ENCODE data around the gene EIF3CL. TPM values are rescaled to one million over a fixed set of nuclear protein-coding genes. Genes with fewer than 3 reads are reported as not detected.
"Not testable (repeated sequence)": the region's sequence is repeated elsewhere in the genome, so short reads cannot be mapped to it uniquely, and the experiment has no call there.

Gene EIF3CL
- 10 to 100 TPM; 19.8 to 76.1 TPM for total RNA-seq
- long read RNA-seq, partial matches to known transcripts: 73 of 84 reads
- long read RNA-seq, other reads (novel, unspliced or antisense): 7 of 84 reads

GRCh38 chr16:28403220-28404072, at the start of gene EIF3CL:
Gene EIF3CL (minus strand): TSS chr16:28403841. CDS start chr16:28403618, 223 bp downstream.
- peak; percentile 100 for ATAC-seq
- intact Hi-C loops (cut with DNase I, micrococcal nuclease); DNase-seq: not testable (repeated sequence)

- ATAC-seq; intact Hi-C loops (cut with DNase I, micrococcal nuclease); DNase-seq: not testable (repeated sequence)
Observed at GRCh38 chr16:28447081-28447480, 43.4 kb upstream of the EIF3CL start.

GRCh38 chr16:28446388-28446787, 42.7 kb upstream of the EIF3CL start:
- DNase-seq; ATAC-seq; intact Hi-C loops (cut with DNase I, micrococcal nuclease): not testable (repeated sequence)

- ATAC-seq; DNase-seq; intact Hi-C loops (cut with DNase I, micrococcal nuclease): not testable (repeated sequence)
Observed at GRCh38 chr16:28443943-28444342, 40.3 kb upstream of the EIF3CL start.

GRCh38 chr16:28438899-28439298, 35.3 kb upstream of the EIF3CL start:
- DNase-seq; ATAC-seq; intact Hi-C loops (cut with DNase I, micrococcal nuclease): not testable (repeated sequence)

GRCh38 chr16:28435340-28435739, 31.7 kb upstream of the EIF3CL start:
- ATAC-seq; intact Hi-C loops (cut with DNase I, micrococcal nuclease): not testable (repeated sequence)
- peak in 1 of 2 donors; percentile 15 for DNase-seq

- peak; percentile 94 for ATAC-seq
- DNase-seq; intact Hi-C loops (cut with DNase I, micrococcal nuclease): not testable (repeated sequence)
Observed at GRCh38 chr16:28426060-28426680, 22.5 kb upstream of the EIF3CL start.

- intact Hi-C loops (cut with DNase I, micrococcal nuclease); DNase-seq: not testable (repeated sequence)
- peak; percentile 65 for ATAC-seq
Observed at GRCh38 chr16:28421071-28421750, 17.6 kb upstream of the EIF3CL start.

- intact Hi-C loops (cut with DNase I, micrococcal nuclease); DNase-seq; ATAC-seq: not testable (repeated sequence)
Observed at GRCh38 chr16:28417033-28417432, 13.4 kb upstream of the EIF3CL start.

- ATAC-seq; intact Hi-C loops (cut with DNase I, micrococcal nuclease); DNase-seq: not testable (repeated sequence)
Observed at GRCh38 chr16:28414530-28414929, 10.9 kb upstream of the EIF3CL start.

GRCh38 chr16:28413585-28413984, 9.9 kb upstream of the EIF3CL start:
- DNase-seq; intact Hi-C loops (cut with DNase I, micrococcal nuclease); ATAC-seq: not testable (repeated sequence)

- intact Hi-C loops (cut with DNase I, micrococcal nuclease); DNase-seq; ATAC-seq: not testable (repeated sequence)
Observed at GRCh38 chr16:28392054-28392453, 11.6 kb downstream of the EIF3CL start.

GRCh38 chr16:28382177-28382867, 21.3 kb downstream of the EIF3CL start:
- DNase-seq; ATAC-seq; intact Hi-C loops (cut with DNase I, micrococcal nuclease): not testable (repeated sequence)

GRCh38 chr16:28377822-28378221, 25.8 kb downstream of the EIF3CL start:
- intact Hi-C loops (cut with DNase I, micrococcal nuclease); ATAC-seq; DNase-seq: not testable (repeated sequence)

GRCh38 chr16:28377108-28377625, 26.5 kb downstream of the EIF3CL start:
- ATAC-seq; intact Hi-C loops (cut with DNase I, micrococcal nuclease): not testable (repeated sequence)
- peak in 1 of 2 donors; percentile 5 for DNase-seq

- DNase-seq (peak in 1 of 2 donors; percentile 24), ATAC-seq (peak; percentile 68)
- intact Hi-C loops (cut with DNase I, micrococcal nuclease): not testable (repeated sequence)
Observed at GRCh38 chr16:28375115-28375514, 28.5 kb downstream of the EIF3CL start.

GRCh38 chr16:28374281-28374680, 29.4 kb downstream of the EIF3CL start:
- peak; percentile 83 for ATAC-seq
- intact Hi-C loops (cut with DNase I, micrococcal nuclease): not testable (repeated sequence)
- DNase-seq: peak in 1 of 2 donors; percentile 12

- ATAC-seq; intact Hi-C loops (cut with DNase I, micrococcal nuclease): not testable (repeated sequence)
- peak in 1 of 2 donors; percentile 16 for DNase-seq
Observed at GRCh38 chr16:28367926-28368325, 35.7 kb downstream of the EIF3CL start.

Measured in left colon (tissue), 2 donors.